HepG2 (cell line): ENCODE data around the gene ERMARD. TPM values are rescaled to one million over a fixed set of nuclear protein-coding genes. Genes with fewer than 3 reads are reported as not detected.

ENCODE experiments used
- CREB1 ChIP-seq, 2 experiments: fragments of 450-650 bp in 1 of 2; IDR thresholded peaks; 2 replicates each; pipeline ENCODE4 v1.6.1; 2016 to 2017; ENCODE audit warnings: control low read depth in 1 of 2, mild to moderate bottlenecking in 1 of 2, missing compliant biosample characterization in 1 of 2, missing genetic modification characterization in 1 of 2
- HNRNPL ChIP-seq: fragments of 200-400 bp; formaldehyde crosslinking; IDR thresholded peaks from 2 replicates; pipeline ENCODE4 v1.6.1; 2017; ENCODE audit warnings: mild to moderate bottlenecking, low read depth, low read length
- HOXD1 ChIP-seq: sonication (generic); formaldehyde crosslinking; IDR thresholded peaks from 2 replicates; pipeline ENCODE4 v1.5.0; 2020; ENCODE audit warnings: missing genetic modification reagents
- LBX2 ChIP-seq: sonication (generic); formaldehyde crosslinking; IDR thresholded peaks from 2 replicates; pipeline ENCODE4 v1.5.0; 2020; ENCODE audit warnings: missing genetic modification reagents, mild to moderate bottlenecking, borderline replicate concordance
- MIER3 ChIP-seq: IDR thresholded peaks from 2 replicates; pipeline ENCODE4 v1.6.1; 2016; ENCODE audit warnings: missing compliant biosample characterization, borderline replicate concordance
- MXI1 ChIP-seq: IDR thresholded peaks from 3 replicates; pipeline ENCODE4 v1.6.1; 2012; ENCODE audit warnings: low read depth, low read length, inconsistent platforms, borderline replicate concordance
- PHF20 ChIP-seq: sonication (generic); formaldehyde crosslinking; IDR thresholded peaks from 2 replicates; pipeline ENCODE4 v1.5.0; 2020; ENCODE audit warnings: mild to moderate bottlenecking, missing genetic modification reagents
- RAD51 ChIP-seq: fragments of 450-650 bp; IDR thresholded peaks from 2 replicates; pipeline ENCODE4 v1.6.1; 2016; ENCODE audit warnings: borderline replicate concordance
- SKIL ChIP-seq: sonication (generic); formaldehyde crosslinking; IDR thresholded peaks from 2 replicates; pipeline ENCODE4 v1.8.0; 2022; ENCODE audit warnings: missing genetic modification reagents, mild to moderate bottlenecking, moderate library complexity, borderline replicate concordance
- SRY ChIP-seq: sonication (generic); formaldehyde crosslinking; IDR thresholded peaks from 2 replicates; pipeline ENCODE4 v1.8.0; 2022; ENCODE audit warnings: mild to moderate bottlenecking, missing genetic modification reagents
- TRIM24 ChIP-seq: sonication (generic); formaldehyde crosslinking; IDR thresholded peaks from 2 replicates; pipeline ENCODE4 v1.8.0; 2022; ENCODE audit warnings: mild to moderate bottlenecking, missing genetic modification reagents
- ZMYM3 ChIP-seq: sonication (generic); formaldehyde crosslinking; IDR thresholded peaks from 2 replicates; pipeline ENCODE4 v1.5.1; 2020; ENCODE audit warnings: mild to moderate bottlenecking, missing genetic modification reagents
- ZNF331 ChIP-seq: sonication (generic); formaldehyde crosslinking; IDR thresholded peaks from 2 replicates; pipeline ENCODE4 v1.4.0; 2020; ENCODE audit warnings: missing genetic modification reagents
- ZNF407 ChIP-seq: sonication (generic); formaldehyde crosslinking; IDR thresholded peaks from one replicate; pipeline ENCODE4 v1.5.1; 2020; ENCODE audit warnings: mild to moderate bottlenecking, missing genetic modification reagents; ENCODE audit errors: not compliant biosample characterization
- ZNF724P ChIP-seq: sonication (generic); formaldehyde crosslinking; IDR thresholded peaks from 2 replicates; pipeline ENCODE4 v1.8.0; 2022; ENCODE audit warnings: missing genetic modification reagents, borderline replicate concordance
- ZNF768 ChIP-seq: sonication (generic); formaldehyde crosslinking; IDR thresholded peaks from 2 replicates; pipeline ENCODE4 v1.4.0; 2020; ENCODE audit warnings: missing genetic modification reagents
- ZNF816 ChIP-seq: sonication (generic); formaldehyde crosslinking; IDR thresholded peaks from 2 replicates; pipeline ENCODE4 v1.8.0; 2022; ENCODE audit warnings: missing genetic modification reagents, mild to moderate bottlenecking, borderline replicate concordance
- ZNF878 ChIP-seq: sonication (generic); formaldehyde crosslinking; IDR thresholded peaks from 2 replicates; pipeline ENCODE4 v1.8.1; 2023; ENCODE audit warnings: mild to moderate bottlenecking, missing genetic modification reagents, moderate library complexity
- ZSCAN30 ChIP-seq: sonication (generic); formaldehyde crosslinking; IDR thresholded peaks from 2 replicates; pipeline ENCODE4 v1.5.0; 2020; ENCODE audit warnings: mild to moderate bottlenecking, missing genetic modification reagents
- polyA plus RNA-seq, 8 experiments: library from polyadenylated mRNA; depleted of rRNA in 3 of 8; stranded (reverse) in 7 of 8; unstranded in 1 of 8; fragments of >200 nt; fragmentation: Illumina TruSeq in 4 of 8; extraction: Trizol in 4 of 8; gene quantifications; 2 replicates each; pipeline versions ENCODE4 v1.2.1 to v1.2.3, GENCODE V29; 2011 to 2016; ENCODE audit warnings: low read depth in 4 of 8, missing spikeins in 1 of 8, mixed read lengths in 1 of 8; ENCODE audit not compliant: insufficient read depth in 1 of 8
- total RNA-seq, 5 experiments: library from RNA; depleted of rRNA; stranded (reverse); fragments of >200 nt; fragmentation: Illumina TruSeq; extraction: Trizol; gene quantifications; 2 replicates each; pipeline ENCODE4 v1.2.3, GENCODE V29; 2016; ENCODE audit warnings: low read depth in 1 of 5

ERMARD gene
- total and polyA plus RNA-seq, 2 of the 13 experiments (the other 11 are each of a cell fraction or from before 2014, with no cell fraction given): 8.8 to 10.7 TPM

- TF ChIP-seq HNRNPL: no peak
- peak; percentile 11; the same call in 1 of the 2 replicates for TF ChIP-seq ZNF331 (CRISPR knock-in tag)
- no peak for TF ChIP-seq TRIM24
- no peak for TF ChIP-seq ZNF724P (CRISPR knock-in tag)
- TF ChIP-seq MXI1: no peak; the same call in 2 of the 3 replicates
- no peak for TF ChIP-seq RAD51
- TF ChIP-seq HOXD1 (CRISPR knock-in tag): 0 out of 2 replicates have a peak, but pooled peaks have one; percentile 52
- TF ChIP-seq ZMYM3 (CRISPR knock-in tag): no peak
- TF ChIP-seq LBX2 (CRISPR knock-in tag): peak; percentile 62; the same call in 1 of the 2 replicates
- no peak for TF ChIP-seq SKIL
- TF ChIP-seq CREB1 (IDR thresholded peaks at IDR 0.05): no peak
- TF ChIP-seq CREB1 (CRISPR knock-in tag; IDR thresholded peaks at IDR 0.05): no peak
- no peak; the same call in 1 of the 2 replicates for TF ChIP-seq ZNF816 (CRISPR knock-in tag)
- TF ChIP-seq ZNF878 (CRISPR knock-in tag): no peak
- TF ChIP-seq ZNF768 (CRISPR knock-in tag): peak; percentile 44; the same call in 1 of the 2 replicates
- TF ChIP-seq PHF20 (CRISPR knock-in tag): no peak
- no peak for TF ChIP-seq ZNF407
- peak; percentile 56; the same call in 1 of the 2 replicates for TF ChIP-seq SRY (CRISPR knock-in tag)
- TF ChIP-seq ZSCAN30 (CRISPR knock-in tag): no peak
- no peak for TF ChIP-seq MIER3
Observed at GRCh38 chr6:169723200-169723909, 28.1 kb upstream of the ERMARD start (continued).
